SH-SY5Y (cell line): Measurements from ENCODE around the gene DNAJB8.
A peak's percentile ranks its signal among the peaks of the same experiment; 100 is the strongest.

Experiments
- GATA2 ChIP-seq: IDR thresholded peaks from 2 replicates; pipeline ENCODE4 v1.6.1; 2011; ENCODE audit warnings: mild to moderate bottlenecking, low read depth, low read length
- GATA3 ChIP-seq: IDR thresholded peaks from 2 replicates; pipeline ENCODE4 v1.6.1; 2011; ENCODE audit warnings: low read depth, mild to moderate bottlenecking, low read length, moderate library complexity

DNA sequence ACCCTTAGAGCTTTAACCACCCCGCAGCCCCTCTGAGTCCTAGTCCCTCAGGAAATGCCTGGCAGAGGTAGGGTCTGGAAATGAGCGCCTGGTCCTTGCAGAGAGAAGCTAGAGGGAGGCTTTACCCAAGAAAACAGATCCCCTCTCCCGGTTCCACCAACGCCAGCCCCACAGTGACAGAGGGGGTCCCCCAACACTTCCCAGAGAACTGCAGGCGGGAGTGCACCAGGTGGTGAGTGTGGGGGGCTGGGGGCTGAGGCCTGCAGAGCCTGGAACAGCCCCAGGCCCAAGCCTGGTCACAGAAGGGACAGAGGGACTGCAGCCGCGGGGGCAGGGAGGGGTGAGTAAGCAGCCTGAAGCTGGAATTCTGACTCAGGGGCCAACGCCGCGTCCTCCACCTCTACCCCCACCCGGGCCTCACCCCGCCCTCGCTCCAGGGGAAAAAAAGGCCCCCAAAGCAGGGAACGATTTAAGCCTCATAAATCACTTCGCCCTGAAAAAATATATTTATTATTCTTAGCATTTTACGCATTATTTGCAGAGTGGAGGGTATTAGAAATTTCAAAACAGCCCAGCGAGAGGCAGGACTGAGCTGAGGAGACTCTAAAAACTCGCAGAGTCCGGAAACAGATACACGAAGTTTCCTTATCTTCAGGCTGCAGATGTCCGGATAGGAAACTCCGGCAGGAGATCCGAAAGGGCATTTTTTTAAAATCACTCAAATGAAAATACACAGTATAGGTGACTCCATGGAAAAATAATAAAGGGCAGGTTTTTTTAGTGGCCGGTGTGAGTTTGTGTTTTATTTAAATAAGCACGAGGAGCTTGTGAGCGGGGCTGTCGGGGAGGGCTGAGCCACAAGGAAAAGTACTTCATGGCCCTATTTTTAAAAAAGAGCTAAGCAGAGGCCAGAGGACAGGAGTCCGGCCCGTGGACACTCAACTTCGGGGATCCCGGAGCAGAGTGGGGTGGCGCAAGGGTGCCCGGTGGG lies 16.3 kb upstream of the DNAJB8 start:
- TF ChIP-seq GATA2 (peak; percentile 76), GATA3 (no peak)
